GM12801 (cell line): ENCODE data around the gene TEAD2.

Experiments
- TF ChIP-seq, protein P1 (sequence below): IDR thresholded peaks from one replicate; pipeline ENCODE4 v1.5.1; 2011; ENCODE audit warnings: control low read depth; ENCODE audit not compliant: insufficient read length; ENCODE audit errors: extremely low read depth

The TEAD2 gene

DNA sequence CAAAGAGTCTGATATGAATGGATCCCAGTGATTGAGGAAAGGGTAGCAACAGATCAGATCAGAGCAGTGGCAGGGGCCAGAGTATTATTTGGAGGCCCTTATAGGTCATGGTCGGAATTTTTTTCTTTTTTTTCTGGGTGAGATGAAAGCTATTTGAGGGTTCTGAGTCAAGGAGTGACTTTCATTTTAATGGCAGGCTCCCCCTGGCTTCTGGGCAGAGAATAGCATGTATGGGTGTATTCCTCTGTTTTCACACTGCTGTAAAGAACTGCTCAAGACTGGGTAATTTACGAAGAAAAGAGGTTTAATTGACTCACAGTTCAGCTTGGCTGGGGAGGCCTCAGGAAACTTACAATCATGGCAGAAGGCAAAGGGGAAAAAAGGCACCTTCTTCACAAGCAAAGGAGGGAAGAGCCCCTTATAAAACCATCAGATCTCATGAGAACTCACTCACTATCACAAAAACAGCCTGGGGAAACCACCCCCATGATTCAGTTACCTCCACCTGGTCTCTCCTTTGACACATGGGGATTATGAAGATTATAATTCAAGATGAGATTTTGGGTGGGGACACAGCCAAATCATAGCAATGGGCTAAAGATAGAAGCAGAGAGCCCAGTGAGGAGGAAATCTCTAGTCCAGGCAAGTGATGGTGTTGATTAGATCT lies 34.2 kb downstream of the TEAD2 start:
- TF ChIP-seq, protein P1, sequence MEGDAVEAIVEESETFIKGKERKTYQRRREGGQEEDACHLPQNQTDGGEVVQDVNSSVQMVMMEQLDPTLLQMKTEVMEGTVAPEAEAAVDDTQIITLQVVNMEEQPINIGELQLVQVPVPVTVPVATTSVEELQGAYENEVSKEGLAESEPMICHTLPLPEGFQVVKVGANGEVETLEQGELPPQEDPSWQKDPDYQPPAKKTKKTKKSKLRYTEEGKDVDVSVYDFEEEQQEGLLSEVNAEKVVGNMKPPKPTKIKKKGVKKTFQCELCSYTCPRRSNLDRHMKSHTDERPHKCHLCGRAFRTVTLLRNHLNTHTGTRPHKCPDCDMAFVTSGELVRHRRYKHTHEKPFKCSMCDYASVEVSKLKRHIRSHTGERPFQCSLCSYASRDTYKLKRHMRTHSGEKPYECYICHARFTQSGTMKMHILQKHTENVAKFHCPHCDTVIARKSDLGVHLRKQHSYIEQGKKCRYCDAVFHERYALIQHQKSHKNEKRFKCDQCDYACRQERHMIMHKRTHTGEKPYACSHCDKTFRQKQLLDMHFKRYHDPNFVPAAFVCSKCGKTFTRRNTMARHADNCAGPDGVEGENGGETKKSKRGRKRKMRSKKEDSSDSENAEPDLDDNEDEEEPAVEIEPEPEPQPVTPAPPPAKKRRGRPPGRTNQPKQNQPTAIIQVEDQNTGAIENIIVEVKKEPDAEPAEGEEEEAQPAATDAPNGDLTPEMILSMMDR = no peak

DNA sequence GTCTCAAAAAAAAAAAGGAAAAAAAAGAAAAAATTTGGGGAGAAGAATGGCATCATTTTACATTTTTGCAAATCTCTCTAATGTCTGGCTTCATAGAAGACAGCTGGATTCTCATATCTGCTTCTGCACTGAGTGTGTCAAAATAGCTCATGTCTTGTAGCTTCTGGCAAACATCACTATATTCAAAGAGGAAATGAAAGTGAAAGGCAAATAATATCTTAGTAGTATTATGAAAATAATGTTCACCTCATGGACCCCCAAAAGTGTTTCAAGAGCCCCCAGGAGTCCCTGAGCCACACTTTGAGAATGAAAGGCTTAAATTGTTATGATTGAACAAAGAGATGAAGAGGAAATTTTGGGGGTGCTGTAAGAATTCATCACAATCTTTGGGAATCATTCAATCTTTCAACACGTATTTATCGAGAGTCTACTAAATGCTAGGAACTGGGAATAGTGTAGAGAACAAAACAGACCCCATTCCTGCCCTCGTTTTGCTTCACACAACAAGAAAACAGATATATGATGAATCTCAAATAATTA lies 36.0 kb downstream of the TEAD2 start:
- TF ChIP-seq, protein P1 = no peak

DNA sequence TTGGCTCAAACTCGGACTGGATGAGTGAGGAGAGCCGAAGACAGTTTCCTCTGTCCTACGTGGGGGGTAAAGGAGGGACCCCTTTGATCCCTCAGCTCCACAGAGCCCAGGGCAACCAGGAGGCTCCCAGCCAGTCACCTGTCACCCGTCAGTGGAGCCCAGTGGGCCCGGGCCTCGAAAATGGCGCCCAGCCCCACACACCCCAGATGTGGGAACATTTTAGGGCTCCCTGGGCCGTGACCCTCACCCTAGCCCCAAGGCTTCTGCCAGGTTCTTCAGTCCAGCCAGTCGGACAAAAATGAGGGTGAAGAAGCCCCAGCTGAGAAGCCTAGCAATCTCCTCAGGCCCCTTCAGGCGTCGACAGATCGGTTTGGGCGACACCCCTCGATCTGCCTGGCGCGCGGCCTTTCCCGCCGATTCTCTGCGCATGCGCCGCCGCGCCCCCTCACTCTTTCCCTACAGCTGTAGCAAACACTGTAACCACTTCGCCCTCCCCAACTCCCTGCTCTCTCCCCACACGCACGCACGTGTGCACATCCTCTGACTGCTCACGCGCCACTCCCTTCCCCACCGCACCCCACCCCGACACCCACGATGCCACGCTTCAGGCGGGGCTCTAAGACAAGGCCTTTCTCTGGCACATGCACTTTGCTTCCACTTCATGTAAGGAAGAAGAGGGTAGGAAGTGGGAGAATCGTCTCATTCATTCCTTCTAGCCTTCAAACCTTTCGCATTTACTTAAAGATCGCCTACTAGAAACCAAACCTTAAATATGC lies 37.2 kb downstream of the TEAD2 start, which contains the start of gene SLC6A16:
SLC6A16 (minus strand) TSS at position 391 of the 776 bp plus-strand sequence. CDS start 13,844 bp downstream, outside the sequence.
- TF ChIP-seq, protein P1 = no peak

DNA sequence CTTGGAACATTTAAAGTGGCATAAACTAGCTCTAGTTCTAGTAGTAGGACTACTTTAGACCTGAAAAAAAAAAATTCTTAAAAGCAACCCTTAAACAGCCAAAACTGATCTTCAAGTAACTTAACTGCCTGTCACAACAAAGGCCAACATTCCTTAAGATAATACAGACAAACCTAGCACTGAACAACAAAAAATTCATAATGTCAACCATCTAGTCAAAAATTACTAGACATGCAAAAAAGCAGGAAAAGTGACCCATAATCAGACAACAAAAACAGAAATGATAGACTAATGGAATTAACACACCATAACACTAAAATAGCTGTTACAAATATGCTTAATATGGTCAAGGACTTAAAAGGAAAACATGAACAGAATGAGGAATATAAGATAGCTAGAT lies 43.9 kb downstream of the TEAD2 start:
- TF ChIP-seq, protein P1 = no peak

DNA sequence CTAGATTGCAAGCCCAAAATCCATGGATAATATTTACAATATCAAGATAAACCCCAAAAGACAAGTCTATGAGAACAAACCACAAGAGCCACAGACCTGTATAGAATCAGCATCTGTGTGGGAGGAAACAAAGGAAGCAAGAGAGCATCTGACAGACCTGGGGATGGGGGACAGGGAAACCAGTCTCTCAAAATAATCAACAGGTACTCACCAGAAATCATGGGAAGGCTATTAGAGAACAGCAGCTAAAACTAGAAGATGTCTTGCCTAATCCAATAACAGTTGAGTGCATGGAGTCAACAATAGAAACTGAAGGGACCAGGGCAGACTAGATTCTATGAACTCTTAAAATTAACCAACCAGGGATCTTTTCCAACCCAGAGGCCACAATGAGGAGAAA lies 45.9 kb downstream of the TEAD2 start:
- TF ChIP-seq, protein P1 = no peak

DNA sequence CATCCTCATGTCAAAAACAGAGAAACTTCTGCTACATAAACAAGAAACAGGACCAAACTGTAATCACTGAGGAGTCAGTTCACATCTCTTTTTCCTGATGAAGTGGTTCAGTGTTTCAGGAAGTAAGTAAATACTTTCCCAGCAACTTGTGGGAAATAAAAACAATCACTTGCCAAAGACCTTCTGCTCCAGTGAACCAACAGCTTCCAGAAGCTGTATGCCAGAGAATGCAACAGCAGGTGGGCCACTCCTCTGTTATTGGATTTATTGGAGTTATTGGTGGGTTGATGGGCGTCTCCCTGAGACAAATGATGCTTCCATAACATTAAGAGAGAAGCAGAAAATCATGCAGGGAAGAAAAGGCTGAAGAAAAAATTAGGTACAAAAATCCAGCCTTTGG lies 47.1 kb downstream of the TEAD2 start:
- TF ChIP-seq, protein P1 = no peak

DNA sequence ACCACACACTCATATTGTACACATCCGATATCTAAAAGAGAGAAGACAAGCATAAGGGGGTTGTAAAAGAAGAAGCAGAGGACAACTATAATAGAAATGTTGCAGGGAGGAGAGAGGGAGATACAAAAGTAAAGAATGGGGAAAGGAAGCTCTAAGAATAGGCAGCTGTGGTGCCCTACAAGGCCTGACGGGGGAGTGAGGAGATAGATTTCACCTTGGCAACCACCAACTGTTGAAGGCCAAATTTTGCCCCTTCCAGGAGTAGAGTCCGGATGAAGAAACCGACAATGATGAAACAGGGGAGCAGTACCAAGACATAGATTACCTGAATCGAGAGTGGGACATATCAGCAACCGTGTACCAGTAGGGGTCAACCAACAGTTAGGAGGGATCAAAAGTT lies 53.1 kb downstream of the TEAD2 start:
- TF ChIP-seq, protein P1 = no peak
